ENCODE results near the gene EXOC8. TPM values are rescaled to one million over a fixed set of nuclear protein-coding genes. Genes with fewer than 3 reads are reported as not detected.

Gene EXOC8
- total RNA-seq, 1 experiment from 2014 or later: 11.3 TPM

DNA sequence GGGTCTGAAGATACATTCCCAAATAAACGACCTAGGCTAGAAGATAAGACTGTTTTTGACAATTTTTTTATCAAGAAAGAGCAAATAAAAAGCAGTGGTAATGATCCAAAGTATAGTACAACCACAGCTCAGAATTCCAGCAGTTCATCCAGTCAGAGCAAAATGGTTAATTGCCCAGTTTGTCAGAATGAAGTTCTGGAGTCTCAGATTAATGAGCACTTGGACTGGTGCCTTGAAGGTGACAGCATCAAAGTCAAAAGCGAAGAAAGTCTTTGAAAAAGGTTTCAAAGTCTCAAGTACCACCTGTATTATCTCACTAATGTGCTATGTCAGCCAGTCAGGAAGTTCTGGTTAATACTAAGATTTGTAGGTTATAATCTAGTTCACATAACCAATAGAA lies 15.4 kb upstream of the EXOC8 start:
- Mint-ChIP-seq H3K4me1 (no peaks in the 10 kb centered on the region), H3K36me3 (peaks cover 32% of the 10 kb centered on the region), H3K27me3 (ENCODE audit: low read depth) (no peaks in the 10 kb centered on the region), H3K27ac (no peak overlapping the region), H3K9me3 (no peaks in the 10 kb centered on the region), H3K4me3 (no peak overlapping the region)
- CTCF ChIA-PET: no interaction called here
- POLR2A ChIA-PET: no interaction called here
- ATAC-seq (no peak), DNase-seq (ENCODE audit: low spot score) (no peak)
- TF ChIP-seq SMAD3 (CRISPR knock-in tag; IDR thresholded peaks at IDR 0.05; ENCODE audit: borderline replicate concordance) (no peak), NFATC4 (CRISPR knock-in tag; IDR thresholded peaks at IDR 0.05) (no peak), IRF2 (CRISPR knock-in tag; IDR thresholded peaks at IDR 0.05; ENCODE audit: borderline replicate concordance, low read depth) (no peak), ZNF671 (CRISPR knock-in tag; IDR thresholded peaks at IDR 0.05) (no peak), ZNF138 (CRISPR knock-in tag; conservative IDR thresholded peaks at IDR 0.05) (no peak), FOXP1 (CRISPR knock-in tag; IDR thresholded peaks at IDR 0.05; ENCODE audit: borderline replicate concordance) (no peak), ZBTB21 (CRISPR knock-in tag; IDR thresholded peaks at IDR 0.05; ENCODE audit: borderline replicate concordance) (no peak), ETV6 (CRISPR knock-in tag; IDR thresholded peaks at IDR 0.05) (no peak), NR1H2 (CRISPR knock-in tag; IDR thresholded peaks at IDR 0.05) (no peak), CBFB (CRISPR knock-in tag; IDR thresholded peaks at IDR 0.05; ENCODE audit: low read depth) (no peak), NFE2L1 (CRISPR knock-in tag; IDR thresholded peaks at IDR 0.05) (no peak), SOX15 (CRISPR knock-in tag; IDR thresholded peaks at IDR 0.05) (no peak), ZNF219 (CRISPR knock-in tag; IDR thresholded peaks at IDR 0.05; ENCODE audit: borderline replicate concordance) (no peak), GRHL2 (CRISPR knock-in tag; IDR thresholded peaks at IDR 0.05; ENCODE audit: insufficient replicate concordance, severe bottlenecking) (no peak)
- TF ChIP-seq, protein P1, sequence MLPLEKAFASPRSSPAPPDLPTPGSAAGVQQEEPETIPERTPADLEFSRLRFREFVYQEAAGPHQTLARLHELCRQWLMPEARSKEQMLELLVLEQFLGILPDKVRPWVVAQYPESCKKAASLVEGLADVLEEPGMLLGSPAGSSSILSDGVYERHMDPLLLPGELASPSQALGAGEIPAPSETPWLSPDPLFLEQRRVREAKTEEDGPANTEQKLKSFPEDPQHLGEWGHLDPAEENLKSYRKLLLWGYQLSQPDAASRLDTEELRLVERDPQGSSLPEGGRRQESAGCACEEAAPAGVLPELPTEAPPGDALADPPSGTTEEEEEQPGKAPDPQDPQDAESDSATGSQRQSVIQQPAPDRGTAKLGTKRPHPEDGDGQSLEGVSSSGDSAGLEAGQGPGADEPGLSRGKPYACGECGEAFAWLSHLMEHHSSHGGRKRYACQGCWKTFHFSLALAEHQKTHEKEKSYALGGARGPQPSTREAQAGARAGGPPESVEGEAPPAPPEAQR (CRISPR knock-in tag; IDR thresholded peaks at IDR 0.05): no peak
- TF ChIP-seq, protein P2, sequence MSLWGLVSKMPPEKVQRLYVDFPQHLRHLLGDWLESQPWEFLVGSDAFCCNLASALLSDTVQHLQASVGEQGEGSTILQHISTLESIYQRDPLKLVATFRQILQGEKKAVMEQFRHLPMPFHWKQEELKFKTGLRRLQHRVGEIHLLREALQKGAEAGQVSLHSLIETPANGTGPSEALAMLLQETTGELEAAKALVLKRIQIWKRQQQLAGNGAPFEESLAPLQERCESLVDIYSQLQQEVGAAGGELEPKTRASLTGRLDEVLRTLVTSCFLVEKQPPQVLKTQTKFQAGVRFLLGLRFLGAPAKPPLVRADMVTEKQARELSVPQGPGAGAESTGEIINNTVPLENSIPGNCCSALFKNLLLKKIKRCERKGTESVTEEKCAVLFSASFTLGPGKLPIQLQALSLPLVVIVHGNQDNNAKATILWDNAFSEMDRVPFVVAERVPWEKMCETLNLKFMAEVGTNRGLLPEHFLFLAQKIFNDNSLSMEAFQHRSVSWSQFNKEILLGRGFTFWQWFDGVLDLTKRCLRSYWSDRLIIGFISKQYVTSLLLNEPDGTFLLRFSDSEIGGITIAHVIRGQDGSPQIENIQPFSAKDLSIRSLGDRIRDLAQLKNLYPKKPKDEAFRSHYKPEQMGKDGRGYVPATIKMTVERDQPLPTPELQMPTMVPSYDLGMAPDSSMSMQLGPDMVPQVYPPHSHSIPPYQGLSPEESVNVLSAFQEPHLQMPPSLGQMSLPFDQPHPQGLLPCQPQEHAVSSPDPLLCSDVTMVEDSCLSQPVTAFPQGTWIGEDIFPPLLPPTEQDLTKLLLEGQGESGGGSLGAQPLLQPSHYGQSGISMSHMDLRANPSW (CRISPR knock-in tag; conservative IDR thresholded peaks at IDR 0.05; ENCODE audit: low read depth): no peak
- TF ChIP-seq, protein P3, sequence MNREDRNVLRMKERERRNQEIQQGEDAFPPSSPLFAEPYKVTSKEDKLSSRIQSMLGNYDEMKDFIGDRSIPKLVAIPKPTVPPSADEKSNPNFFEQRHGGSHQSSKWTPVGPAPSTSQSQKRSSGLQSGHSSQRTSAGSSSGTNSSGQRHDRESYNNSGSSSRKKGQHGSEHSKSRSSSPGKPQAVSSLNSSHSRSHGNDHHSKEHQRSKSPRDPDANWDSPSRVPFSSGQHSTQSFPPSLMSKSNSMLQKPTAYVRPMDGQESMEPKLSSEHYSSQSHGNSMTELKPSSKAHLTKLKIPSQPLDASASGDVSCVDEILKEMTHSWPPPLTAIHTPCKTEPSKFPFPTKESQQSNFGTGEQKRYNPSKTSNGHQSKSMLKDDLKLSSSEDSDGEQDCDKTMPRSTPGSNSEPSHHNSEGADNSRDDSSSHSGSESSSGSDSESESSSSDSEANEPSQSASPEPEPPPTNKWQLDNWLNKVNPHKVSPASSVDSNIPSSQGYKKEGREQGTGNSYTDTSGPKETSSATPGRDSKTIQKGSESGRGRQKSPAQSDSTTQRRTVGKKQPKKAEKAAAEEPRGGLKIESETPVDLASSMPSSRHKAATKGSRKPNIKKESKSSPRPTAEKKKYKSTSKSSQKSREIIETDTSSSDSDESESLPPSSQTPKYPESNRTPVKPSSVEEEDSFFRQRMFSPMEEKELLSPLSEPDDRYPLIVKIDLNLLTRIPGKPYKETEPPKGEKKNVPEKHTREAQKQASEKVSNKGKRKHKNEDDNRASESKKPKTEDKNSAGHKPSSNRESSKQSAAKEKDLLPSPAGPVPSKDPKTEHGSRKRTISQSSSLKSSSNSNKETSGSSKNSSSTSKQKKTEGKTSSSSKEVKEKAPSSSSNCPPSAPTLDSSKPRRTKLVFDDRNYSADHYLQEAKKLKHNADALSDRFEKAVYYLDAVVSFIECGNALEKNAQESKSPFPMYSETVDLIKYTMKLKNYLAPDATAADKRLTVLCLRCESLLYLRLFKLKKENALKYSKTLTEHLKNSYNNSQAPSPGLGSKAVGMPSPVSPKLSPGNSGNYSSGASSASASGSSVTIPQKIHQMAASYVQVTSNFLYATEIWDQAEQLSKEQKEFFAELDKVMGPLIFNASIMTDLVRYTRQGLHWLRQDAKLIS (CRISPR knock-in tag; IDR thresholded peaks at IDR 0.05; ENCODE audit: borderline replicate concordance): no peak
- TF ChIP-seq, protein P4, sequence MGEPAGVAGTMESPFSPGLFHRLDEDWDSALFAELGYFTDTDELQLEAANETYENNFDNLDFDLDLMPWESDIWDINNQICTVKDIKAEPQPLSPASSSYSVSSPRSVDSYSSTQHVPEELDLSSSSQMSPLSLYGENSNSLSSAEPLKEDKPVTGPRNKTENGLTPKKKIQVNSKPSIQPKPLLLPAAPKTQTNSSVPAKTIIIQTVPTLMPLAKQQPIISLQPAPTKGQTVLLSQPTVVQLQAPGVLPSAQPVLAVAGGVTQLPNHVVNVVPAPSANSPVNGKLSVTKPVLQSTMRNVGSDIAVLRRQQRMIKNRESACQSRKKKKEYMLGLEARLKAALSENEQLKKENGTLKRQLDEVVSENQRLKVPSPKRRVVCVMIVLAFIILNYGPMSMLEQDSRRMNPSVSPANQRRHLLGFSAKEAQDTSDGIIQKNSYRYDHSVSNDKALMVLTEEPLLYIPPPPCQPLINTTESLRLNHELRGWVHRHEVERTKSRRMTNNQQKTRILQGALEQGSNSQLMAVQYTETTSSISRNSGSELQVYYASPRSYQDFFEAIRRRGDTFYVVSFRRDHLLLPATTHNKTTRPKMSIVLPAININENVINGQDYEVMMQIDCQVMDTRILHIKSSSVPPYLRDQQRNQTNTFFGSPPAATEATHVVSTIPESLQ (CRISPR knock-in tag; IDR thresholded peaks at IDR 0.05): no peak
- TF ChIP-seq, protein P5, sequence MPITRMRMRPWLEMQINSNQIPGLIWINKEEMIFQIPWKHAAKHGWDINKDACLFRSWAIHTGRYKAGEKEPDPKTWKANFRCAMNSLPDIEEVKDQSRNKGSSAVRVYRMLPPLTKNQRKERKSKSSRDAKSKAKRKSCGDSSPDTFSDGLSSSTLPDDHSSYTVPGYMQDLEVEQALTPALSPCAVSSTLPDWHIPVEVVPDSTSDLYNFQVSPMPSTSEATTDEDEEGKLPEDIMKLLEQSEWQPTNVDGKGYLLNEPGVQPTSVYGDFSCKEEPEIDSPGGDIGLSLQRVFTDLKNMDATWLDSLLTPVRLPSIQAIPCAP (CRISPR knock-in tag; IDR thresholded peaks at IDR 0.05): no peak
- TF ChIP-seq, protein P6, sequence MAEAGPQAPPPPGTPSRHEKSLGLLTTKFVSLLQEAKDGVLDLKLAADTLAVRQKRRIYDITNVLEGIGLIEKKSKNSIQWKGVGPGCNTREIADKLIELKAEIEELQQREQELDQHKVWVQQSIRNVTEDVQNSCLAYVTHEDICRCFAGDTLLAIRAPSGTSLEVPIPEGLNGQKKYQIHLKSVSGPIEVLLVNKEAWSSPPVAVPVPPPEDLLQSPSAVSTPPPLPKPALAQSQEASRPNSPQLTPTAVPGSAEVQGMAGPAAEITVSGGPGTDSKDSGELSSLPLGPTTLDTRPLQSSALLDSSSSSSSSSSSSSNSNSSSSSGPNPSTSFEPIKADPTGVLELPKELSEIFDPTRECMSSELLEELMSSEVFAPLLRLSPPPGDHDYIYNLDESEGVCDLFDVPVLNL (CRISPR knock-in tag; IDR thresholded peaks at IDR 0.05; ENCODE audit: borderline replicate concordance, low read depth): no peak

Measured in WTC11 (cell line).